Ishikawa (cell line): ENCODE measurements around the gene COMP.

Experiments
- CEBPB ChIP-seq: IDR thresholded peaks from 2 replicates; pipeline ENCODE4 v1.6.1; 2012
- CREB1 ChIP-seq: IDR thresholded peaks from 2 replicates; pipeline ENCODE4 v1.6.1; 2012; ENCODE audit warnings: low read depth
- EGR1 ChIP-seq: IDR thresholded peaks from 2 replicates; pipeline ENCODE4 v1.6.1; 2012
- EP300 ChIP-seq: IDR thresholded peaks from 2 replicates; pipeline ENCODE4 v1.6.1; 2012; ENCODE audit warnings: borderline replicate concordance
- FOXM1 ChIP-seq: IDR thresholded peaks from 2 replicates; pipeline ENCODE4 v1.6.1; 2012; ENCODE audit warnings: low read depth, borderline replicate concordance
- NFIC ChIP-seq: IDR thresholded peaks from 2 replicates; pipeline ENCODE4 v1.6.1; 2012
- RAD21 ChIP-seq: IDR thresholded peaks from 2 replicates; pipeline ENCODE4 v1.6.1; 2012; ENCODE audit warnings: low read depth
- TAF1 ChIP-seq: IDR thresholded peaks from 2 replicates; pipeline ENCODE4 v1.6.1; 2012; ENCODE audit warnings: low read depth, mild to moderate bottlenecking
- TCF12 ChIP-seq: IDR thresholded peaks from 2 replicates; pipeline ENCODE4 v1.6.1; 2012; ENCODE audit warnings: low read depth
- TEAD4 ChIP-seq: IDR thresholded peaks from 2 replicates; pipeline ENCODE4 v1.6.1; 2012
- YY1 ChIP-seq: IDR thresholded peaks from 2 replicates; pipeline ENCODE4 v1.6.1; 2012; ENCODE audit warnings: low read depth
- ZBTB7A ChIP-seq: IDR thresholded peaks from 2 replicates; pipeline ENCODE4 v1.6.1; 2012; ENCODE audit warnings: low read depth
- TF ChIP-seq, protein P1 (sequence below): IDR thresholded peaks from 2 replicates; pipeline ENCODE4 v1.6.1; 2012
- TF ChIP-seq, protein P2 (sequence below): IDR thresholded peaks from 2 replicates; pipeline ENCODE4 v1.6.1; 2012
- TF ChIP-seq, protein P3 (sequence below): IDR thresholded peaks from 2 replicates; pipeline ENCODE4 v1.6.1; 2012; ENCODE audit warnings: low read depth, mild to moderate bottlenecking

Gene COMP

DNA sequence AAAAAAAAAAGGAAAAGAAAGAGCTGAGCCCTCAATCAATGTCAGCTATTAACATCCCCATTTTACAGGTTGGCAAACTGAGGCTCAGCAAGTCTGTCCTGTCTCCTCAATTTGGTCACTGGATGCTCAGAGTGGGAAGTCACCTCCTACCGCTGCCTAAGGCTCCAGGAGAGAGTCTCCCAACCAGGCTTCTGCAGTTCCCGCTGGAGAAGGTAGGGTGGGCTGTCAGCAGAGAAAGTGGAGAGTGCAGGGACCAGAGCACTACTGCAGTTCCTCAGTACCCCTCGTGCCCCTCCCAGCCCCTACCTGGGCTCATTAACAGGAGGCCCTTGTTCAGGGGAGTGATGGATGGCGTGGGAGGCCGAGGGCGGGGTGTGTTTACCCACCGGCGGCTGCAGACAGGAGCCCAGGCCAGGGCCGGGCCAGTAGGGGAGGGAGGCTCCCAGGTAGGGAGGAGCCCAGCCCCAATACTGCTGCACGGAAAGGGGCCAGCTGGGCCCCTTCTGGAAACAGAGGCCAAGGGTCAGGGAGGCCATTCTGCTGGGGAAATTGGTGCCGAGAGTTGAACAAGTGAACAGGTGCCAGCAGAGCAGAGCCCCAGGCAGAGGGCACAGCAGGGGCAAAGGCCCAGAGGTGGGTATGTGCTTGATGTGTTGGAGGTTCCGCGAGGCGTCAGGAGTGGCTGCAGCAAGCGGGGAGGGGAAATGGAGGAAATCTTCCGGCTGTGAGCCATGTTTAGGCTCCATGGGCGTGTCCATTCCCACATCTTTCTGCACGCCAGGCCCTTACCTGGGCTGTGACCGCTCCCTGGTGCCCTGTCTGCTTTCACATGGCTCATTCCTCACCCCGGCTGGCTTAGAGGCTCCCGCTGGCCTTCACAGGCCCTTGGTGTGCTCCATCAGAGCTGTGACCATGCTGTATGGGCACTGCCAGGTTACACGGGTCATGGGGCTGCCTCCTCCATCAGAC lies 7.6 kb upstream of the COMP start:
- no peak for TF ChIP-seq TCF12
- no peak for TF ChIP-seq EP300
- no peak for TF ChIP-seq YY1
- no peak for TF ChIP-seq CEBPB
- TF ChIP-seq ZBTB7A, result no peak
- no peak for TF ChIP-seq RAD21
- TF ChIP-seq EGR1, result no peak
- TF ChIP-seq TAF1, result no peak

DNA sequence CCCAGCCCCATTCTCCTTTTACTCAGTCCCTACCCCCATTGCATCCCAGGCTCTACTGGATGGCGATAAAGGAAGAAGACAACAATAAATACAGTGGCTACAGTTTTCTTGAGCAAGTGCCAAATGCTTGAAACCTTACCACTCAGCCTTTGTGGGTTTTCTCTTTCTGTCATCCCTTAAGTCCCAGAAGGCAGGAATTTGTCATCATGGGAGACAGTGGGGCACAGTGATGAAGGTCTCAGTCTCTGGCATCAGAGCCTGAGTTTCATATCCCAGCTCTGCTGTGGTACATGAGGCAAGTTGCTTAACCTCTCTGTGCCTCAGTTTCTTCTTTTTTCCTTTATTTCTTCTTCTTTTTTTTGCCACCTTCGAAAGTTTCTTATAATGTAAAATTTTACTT lies 5.1 kb upstream of the COMP start:
- TF ChIP-seq, protein P1, sequence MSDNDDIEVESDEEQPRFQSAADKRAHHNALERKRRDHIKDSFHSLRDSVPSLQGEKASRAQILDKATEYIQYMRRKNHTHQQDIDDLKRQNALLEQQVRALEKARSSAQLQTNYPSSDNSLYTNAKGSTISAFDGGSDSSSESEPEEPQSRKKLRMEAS, result no peak
- TF ChIP-seq TEAD4 (no peak), TCF12 (no peak), TAF1 (no peak), RAD21 (no peak), CEBPB (no peak), FOXM1 (no peak), NFIC (no peak)
- TF ChIP-seq, protein P2, sequence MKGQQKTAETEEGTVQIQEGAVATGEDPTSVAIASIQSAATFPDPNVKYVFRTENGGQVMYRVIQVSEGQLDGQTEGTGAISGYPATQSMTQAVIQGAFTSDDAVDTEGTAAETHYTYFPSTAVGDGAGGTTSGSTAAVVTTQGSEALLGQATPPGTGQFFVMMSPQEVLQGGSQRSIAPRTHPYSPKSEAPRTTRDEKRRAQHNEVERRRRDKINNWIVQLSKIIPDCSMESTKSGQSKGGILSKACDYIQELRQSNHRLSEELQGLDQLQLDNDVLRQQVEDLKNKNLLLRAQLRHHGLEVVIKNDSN, result no peak
- TF ChIP-seq, protein P3, sequence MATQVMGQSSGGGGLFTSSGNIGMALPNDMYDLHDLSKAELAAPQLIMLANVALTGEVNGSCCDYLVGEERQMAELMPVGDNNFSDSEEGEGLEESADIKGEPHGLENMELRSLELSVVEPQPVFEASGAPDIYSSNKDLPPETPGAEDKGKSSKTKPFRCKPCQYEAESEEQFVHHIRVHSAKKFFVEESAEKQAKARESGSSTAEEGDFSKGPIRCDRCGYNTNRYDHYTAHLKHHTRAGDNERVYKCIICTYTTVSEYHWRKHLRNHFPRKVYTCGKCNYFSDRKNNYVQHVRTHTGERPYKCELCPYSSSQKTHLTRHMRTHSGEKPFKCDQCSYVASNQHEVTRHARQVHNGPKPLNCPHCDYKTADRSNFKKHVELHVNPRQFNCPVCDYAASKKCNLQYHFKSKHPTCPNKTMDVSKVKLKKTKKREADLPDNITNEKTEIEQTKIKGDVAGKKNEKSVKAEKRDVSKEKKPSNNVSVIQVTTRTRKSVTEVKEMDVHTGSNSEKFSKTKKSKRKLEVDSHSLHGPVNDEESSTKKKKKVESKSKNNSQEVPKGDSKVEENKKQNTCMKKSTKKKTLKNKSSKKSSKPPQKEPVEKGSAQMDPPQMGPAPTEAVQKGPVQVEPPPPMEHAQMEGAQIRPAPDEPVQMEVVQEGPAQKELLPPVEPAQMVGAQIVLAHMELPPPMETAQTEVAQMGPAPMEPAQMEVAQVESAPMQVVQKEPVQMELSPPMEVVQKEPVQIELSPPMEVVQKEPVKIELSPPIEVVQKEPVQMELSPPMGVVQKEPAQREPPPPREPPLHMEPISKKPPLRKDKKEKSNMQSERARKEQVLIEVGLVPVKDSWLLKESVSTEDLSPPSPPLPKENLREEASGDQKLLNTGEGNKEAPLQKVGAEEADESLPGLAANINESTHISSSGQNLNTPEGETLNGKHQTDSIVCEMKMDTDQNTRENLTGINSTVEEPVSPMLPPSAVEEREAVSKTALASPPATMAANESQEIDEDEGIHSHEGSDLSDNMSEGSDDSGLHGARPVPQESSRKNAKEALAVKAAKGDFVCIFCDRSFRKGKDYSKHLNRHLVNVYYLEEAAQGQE, result no peak

DNA sequence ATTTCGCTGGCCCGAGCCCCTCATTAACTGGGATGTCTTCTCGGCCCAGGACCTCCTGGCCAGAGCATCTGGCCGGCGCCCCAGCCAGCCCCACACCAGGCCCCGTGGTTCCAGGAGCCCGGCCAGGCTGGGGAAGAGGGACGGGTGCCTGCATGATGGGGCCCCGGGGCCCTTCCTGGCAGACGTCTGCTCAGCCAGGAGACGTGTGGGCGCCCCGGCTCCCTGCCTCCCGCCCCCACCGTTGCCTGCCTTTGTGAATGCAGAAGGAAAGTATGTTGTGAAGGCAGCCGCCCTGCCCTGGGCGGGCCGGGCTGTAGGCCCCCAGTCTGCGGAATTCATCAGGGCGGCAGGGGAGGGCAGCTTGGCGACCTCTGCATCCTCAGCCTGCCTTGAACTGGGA lies 4.4 kb upstream of the COMP start:
- TF ChIP-seq TCF12 (no peak), YY1 (no peak)

DNA sequence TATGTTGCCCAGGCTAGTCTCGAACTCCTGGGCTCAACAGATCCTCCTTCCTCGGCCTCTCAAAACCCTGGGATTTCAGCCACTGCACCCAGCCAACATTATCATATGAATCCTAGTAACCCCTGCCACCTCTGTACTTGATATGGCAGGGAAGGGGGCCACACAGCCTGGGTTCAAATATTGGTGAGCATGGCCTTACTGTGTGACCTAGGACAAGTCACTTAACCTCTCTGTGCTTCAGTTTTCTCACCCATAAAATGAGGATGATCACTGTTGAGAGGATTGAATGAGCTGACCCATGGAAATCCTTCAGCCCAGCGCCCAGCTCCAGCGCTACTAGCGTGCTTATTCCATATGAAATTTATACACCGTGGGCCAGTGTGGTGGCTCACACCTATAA lies 3.6 kb upstream of the COMP start:
- TF ChIP-seq NFIC (no peak), TCF12 (no peak), EP300 (no peak), CREB1 (no peak), TEAD4 (no peak), RAD21 (no peak)
- TF ChIP-seq, protein P3, result no peak
- TF ChIP-seq, protein P2, result no peak

DNA sequence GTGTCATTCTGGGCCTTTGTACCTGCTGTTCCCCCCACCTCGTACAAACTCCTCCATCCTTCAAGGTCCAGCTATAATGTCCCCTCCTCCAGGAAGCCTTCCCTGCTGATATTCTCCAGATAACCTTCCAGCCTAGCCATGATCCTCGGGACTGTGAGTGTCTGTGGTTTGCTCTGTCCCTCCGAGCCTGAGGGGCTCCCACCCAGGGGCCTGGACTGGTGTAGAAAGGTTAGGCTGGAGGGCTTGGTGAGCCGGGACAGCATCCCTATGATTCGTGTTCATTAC lies 2.9 kb upstream of the COMP start:
- TF ChIP-seq CREB1 (no peak), TEAD4 (no peak), RAD21 (no peak), EGR1 (no peak), NFIC (no peak), TAF1 (no peak), YY1 (no peak), ZBTB7A (no peak), EP300 (no peak), TCF12 (no peak)
- TF ChIP-seq, protein P3, result no peak
- TF ChIP-seq, protein P1, result no peak
- TF ChIP-seq, protein P2, result no peak
